Pancreas (tissue), 10 donors: ENCODE measurements around the gene PITRM1. TPM values are rescaled to one million over a fixed set of nuclear protein-coding genes. Genes with fewer than 3 reads are reported as not detected.

Source experiments
- ATAC-seq, 4 donors: fragments of 200-7000 bp; cut with Tn5 transposase; one replicate each; pipeline versions ENCODE4 v1.8.0 to v1.9.1; 2020; ENCODE audit warnings: mild to moderate bottlenecking in 4 of 4, moderate library complexity in 4 of 4
- DNase-seq, 6 donors: peaks; one replicate each; pipeline ENCODE4 v3.0.0-alpha.2; 2020
- FAIRE-seq: peaks from 2 replicates; lab custom pipeline; 2012; peaks lifted over from hg19 to GRCh38; lab: Jason Lieb, UNC
- H3K27ac ChIP-seq, 4 donors: fragments of 200-600 bp; sonication (generic); 1 replicate in 3 of 4; 2 replicates in 1 of 4; pipeline versions ENCODE4 v1.5.0 to v1.8.0; 2020
- H3K27me3 ChIP-seq, 4 donors: fragments of 200-600 bp; one replicate each; pipeline ENCODE4 v1.8.0; 2021
- H3K36me3 ChIP-seq, 3 donors: fragments of 200-600 bp; sonication (generic) in 1 of 3; one replicate each; pipeline versions ENCODE4 v1.5.0 to v1.8.0; 2020 to 2021
- H3K4me1 ChIP-seq, 3 donors: fragments of 200-600 bp; one replicate each; pipeline ENCODE4 v1.8.0; 2021
- H3K4me3 ChIP-seq, 4 donors: fragments of 200-600 bp; sonication (generic) in 2 of 4; one replicate each; pipeline versions ENCODE4 v1.5.0 to v1.8.0; 2020 to 2021
- H3K9me3 ChIP-seq, 4 donors: fragments of 200-600 bp; one replicate each; pipeline ENCODE4 v1.8.0; 2021
- CTCF ChIP-seq, 4 donors: fragments of 200-600 bp; sonication (generic) in 3 of 4; IDR thresholded peaks; one replicate each; pipeline versions ENCODE4 v1.5.0 to v1.8.0; 2021; ENCODE audit warnings: antibody characterized with exemption in 4 of 4
- WGBS, 2 donors: extraction: QIAGEN DNeasy Blood & Tissue Kit; methylation state at CpG; one replicate each; pipeline ENCODE4 v1.1.7; 2013; 5-methylcytosine and 5-hydroxymethylcytosine counted together
- intact Hi-C, 3 donors: fragments of 100-400 bp; cut with DNase I; formaldehyde crosslinking; loops; one replicate each; pipeline versions ENCODE4 v1.11.1 to v1.14.2; 2022
- polyA plus RNA-seq, 2 donors: library from polyadenylated mRNA; stranded (reverse); fragments of 200-250 nt; gene quantifications; one replicate each; pipeline ENCODE4 v1.2.3, GENCODE V29; 2013
- total RNA-seq, 6 donors: library from RNA; stranded (reverse); fragmentation: NEBNext Ultra II Directional in 4 of 6; extraction: Animal tissue kit (Norgen Biotek cat#: 25700) in 4 of 6; gene quantifications; one replicate each; pipeline versions ENCODE4 v1.2.1 to v1.2.4, GENCODE V29; 2021 to 2023
- donor health status: healthy with polysubstance abuse.
- donor health status: DM: no; HTN: no; CAD: no; lungs with moderate emphysema.
- donor health status: DM: no; HTN: no; CAD: no.
- donor health status: control.
- donor health status: control.
- donor health status: Bipolar disorder and iron deficiency.
- donor health status: DM: yes; HTN: yes; CAD: no.
- donor health status: DM: no; HTN: no; CAD: no.
- donor health status: DM: no; HTN: no; CAD: no.
- donor health status: DM: yes; HTN: yes; CAD: no.

Gene PITRM1
- total and polyA plus RNA-seq, 8 donors: 24.7 to 73.6 (median 31.5) TPM

- no peak overlapping the region for H3K27ac ChIP-seq
- 89 to 94% methylated on average over 4 of the region's 4 CpGs for WGBS, 2 donors
- peaks cover 0 to 2% (median 0%) of the 10 kb centered on the region in 3 donors for H3K4me1 ChIP-seq
- no peak overlapping the region for H3K4me3 ChIP-seq
- TF ChIP-seq CTCF (IDR thresholded peaks at IDR 0.05): no peak
- peaks cover 0 to 5% (median 4%) of the 10 kb centered on the region in 3 donors for H3K36me3 ChIP-seq
- no peaks in the 10 kb centered on the region for H3K27me3 ChIP-seq
- ATAC-seq (no peak), DNase-seq (peak in 1 of 6 donors; percentile 3), FAIRE-seq (no peak)
- intact Hi-C loops: no loop called here
- H3K9me3 ChIP-seq: no peaks in the 10 kb centered on the region
Measured at GRCh38 chr10:3131098-3131497, 41.5 kb downstream of the PITRM1 start.

- Histone ChIP-seq H3K9me3 (no peaks in the 10 kb centered on the region), H3K4me1 (peaks cover 0 to 2% (median 0%) of the 10 kb centered on the region in 3 donors), H3K27me3 (no peaks in the 10 kb centered on the region), H3K4me3 (no peak overlapping the region), H3K27ac (no peak overlapping the region), H3K36me3 (peaks cover 0 to 4% (median 2%) of the 10 kb centered on the region in 3 donors)
- FAIRE-seq: no peak
- intact Hi-C loops: no loop called here
- 89 to 94% methylated on average over 39 to 40 of the region's 40 CpGs for WGBS, 2 donors
- ATAC-seq: no peak
- no peak for TF ChIP-seq CTCF (IDR thresholded peaks at IDR 0.05)
- peak in 1 of 6 donors; percentile 65 for DNase-seq
Measured at GRCh38 chr10:3129581-3130340, 42.8 kb downstream of the PITRM1 start.

GRCh38 chr10:3128379-3129130 lies 44.0 kb downstream of the PITRM1 start:
- intact Hi-C loops: no loop called here
- no peak for TF ChIP-seq CTCF (IDR thresholded peaks at IDR 0.05)
- WGBS, 2 donors: 85 to 93% methylated on average over 24 of the region's 24 CpGs

GRCh38 chr10:3127921-3128320 lies 44.7 kb downstream of the PITRM1 start:
- Histone ChIP-seq H3K36me3 (peaks cover 0 to 4% (median 0%) of the 10 kb centered on the region in 3 donors), H3K9me3 (no peaks in the 10 kb centered on the region), H3K4me3 (no peak overlapping the region), H3K4me1 (peaks cover 0 to 2% (median 0%) of the 10 kb centered on the region in 3 donors), H3K27me3 (no peaks in the 10 kb centered on the region), H3K27ac (no peak overlapping the region)
- DNase-seq (no peak), FAIRE-seq (no peak), ATAC-seq (no peak)
- no peak for TF ChIP-seq CTCF (IDR thresholded peaks at IDR 0.05)
- WGBS, 2 donors: 67 to 77% methylated on average over 10 of the region's 10 CpGs
- intact Hi-C loops: no loop called here

More at GRCh38 chr10:3128379-3129130, 44.0 kb downstream of the PITRM1 start:
- H3K4me3 ChIP-seq: no peak overlapping the region
- H3K4me1 ChIP-seq: peaks cover 0 to 2% (median 0%) of the 10 kb centered on the region in 3 donors
- no peak for DNase-seq
- ATAC-seq: no peak
- no peaks in the 10 kb centered on the region for H3K9me3 ChIP-seq
- peaks cover 0 to 4% (median 0%) of the 10 kb centered on the region in 3 donors for H3K36me3 ChIP-seq
- no peak overlapping the region for H3K27ac ChIP-seq
- no peak for FAIRE-seq
- H3K27me3 ChIP-seq: no peaks in the 10 kb centered on the region
